Right lobe of liver (tissue), 6 donors: ENCODE measurements around the gene CLDN3. TPM values are rescaled to one million over a fixed set of nuclear protein-coding genes. Genes with fewer than 3 reads are reported as not detected.
A peak's percentile ranks its signal among the peaks of the same experiment; 100 is the strongest.

Source experiments
- ATAC-seq, 4 donors: fragments of 200-7000 bp; cut with Tn5 transposase; one replicate each; pipeline ENCODE4 v1.9.1; 2020; ENCODE audit warnings: mild to moderate bottlenecking in 4 of 4, moderate library complexity in 4 of 4
- DNase-seq, 3 donors: peaks; one replicate each; pipeline ENCODE4 v3.0.0-alpha.2; 2020
- H3K27ac ChIP-seq, 3 donors: fragments of 200-600 bp; one replicate each; pipeline ENCODE4 v1.8.0; 2022
- H3K27me3 ChIP-seq, 2 donors: fragments of 200-600 bp; one replicate each; pipeline ENCODE4 v1.8.0; 2022
- H3K36me3 ChIP-seq, 4 donors: fragments of 200-600 bp; sonication (generic) in 1 of 4; one replicate each; pipeline versions ENCODE4 v1.5.1 to v1.8.0; 2017 to 2022; ENCODE audit warnings: control low read depth in 1 of 4
- H3K4me1 ChIP-seq, 4 donors: fragments of 200-600 bp; sonication (generic) in 1 of 4; one replicate each; pipeline versions ENCODE4 v1.5.1 to v1.8.0; 2017 to 2022; ENCODE audit warnings: control low read depth in 1 of 4
- H3K4me3 ChIP-seq, 3 donors: fragments of 200-600 bp; one replicate each; pipeline ENCODE4 v1.8.0; 2022
- H3K9me3 ChIP-seq, 4 donors: fragments of 200-600 bp; sonication (generic) in 1 of 4; one replicate each; pipeline versions ENCODE4 v1.5.1 to v1.8.0; 2017 to 2022; ENCODE audit warnings: control low read depth in 1 of 4
- CTCF ChIP-seq, 4 donors: fragments of 200-600 bp in 3 of 4; fragments of 450-650 bp in 1 of 4; IDR thresholded peaks; one replicate each; pipeline versions ENCODE4 v1.5.1 to v1.8.0; 2016 to 2022; ENCODE audit warnings: antibody characterized with exemption in 4 of 4, mild to moderate bottlenecking in 2 of 4
- POLR2A ChIP-seq: fragments of 450-650 bp; IDR thresholded peaks from one replicate; pipeline ENCODE4 v1.6.1; 2017; ENCODE audit warnings: antibody characterized with exemption, mild to moderate bottlenecking
- WGBS: methylation state at CpG from one replicate; pipeline ENCODE4 v1.1.6; 2018; ENCODE audit warnings: low coverage, low lambda C conversion rate; ENCODE audit not compliant: insufficient coverage; ENCODE audit errors: missing lambda C conversion rate; 5-methylcytosine and 5-hydroxymethylcytosine counted together
- intact Hi-C, 2 donors: fragments of 100-400 bp; cut with DNase I; formaldehyde crosslinking; loops; one replicate each; pipeline versions ENCODE4 v1.11.2 to v1.14.1; 2022
- total RNA-seq, 6 experiments: library from RNA; depleted of rRNA in 2 of 6; stranded (reverse); fragments of >200 nt in 2 of 6; fragmentation: NEBNext Ultra II Directional in 3 of 6; extraction: Animal tissue kit (Norgen Biotek cat#: 25700) in 3 of 6; gene quantifications; one replicate each; pipeline versions ENCODE4 v1.1.0 to v1.2.4, GENCODE V29; 2016 to 2023
- donor health status: DM: no; HTN: yes; CAD: no.
- donor health status: DM: no; HTN: no; CAD: no.
- donor health status: DM: no; HTN: no; CAD: no.
- donor health status: DM: no; HTN: yes; CAD: no.
- donor health status: DM: no; HTN: yes; CAD: no.

The CLDN3 gene
- total RNA-seq, 6 experiments from 2014 or later: 16.1 to 37.3 (median 19.9) TPM

DNA sequence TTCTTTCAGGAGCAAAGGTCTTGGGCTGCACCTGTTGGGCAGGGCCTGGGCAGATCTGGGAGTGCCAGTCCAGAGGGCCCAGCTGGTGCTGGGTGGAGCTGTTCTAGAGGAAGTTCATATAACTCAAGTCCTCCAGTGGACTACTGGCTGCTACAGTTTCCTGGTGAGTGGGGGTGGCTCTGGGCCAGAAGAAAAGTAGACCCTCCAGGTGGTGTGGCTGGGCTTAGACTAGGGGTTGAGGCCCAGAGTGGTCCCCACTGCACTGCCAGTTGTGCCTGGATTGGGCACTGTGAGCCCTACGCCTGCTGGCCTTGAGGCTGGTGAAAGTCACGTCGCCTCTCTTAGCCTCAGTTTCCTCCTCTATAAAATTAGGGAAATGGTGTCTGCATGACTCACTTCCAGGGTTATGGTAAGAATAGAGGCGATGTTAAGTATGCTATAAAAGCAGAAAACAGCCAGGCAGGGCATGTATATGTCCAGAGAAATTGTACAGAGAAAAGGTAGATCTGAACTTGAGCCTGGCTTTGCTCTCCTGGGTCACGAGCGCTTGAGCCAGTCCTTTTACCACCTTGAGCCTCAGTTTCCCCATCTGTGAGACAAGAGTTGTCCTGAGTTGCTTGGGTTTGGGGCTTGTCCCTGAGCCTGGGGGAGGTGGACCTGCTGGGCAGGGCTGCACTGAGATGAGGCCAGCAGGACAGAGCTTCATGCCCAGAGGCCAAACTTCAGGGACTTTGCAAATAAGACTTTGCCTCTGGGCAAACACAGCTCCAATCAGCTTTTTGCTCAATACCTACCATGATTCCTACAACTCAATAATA lies 3.8 kb upstream of the CLDN3 start:
- Histone ChIP-seq H3K9me3 (no peaks in the 10 kb centered on the region), H3K4me1 (peaks cover 0 to 31% (median 12%) of the 10 kb centered on the region in 4 donors), H3K4me3 (peak overlapping the region in 1 of 3 donors; percentile 23), H3K27ac (peak overlapping the region in 2 of 3 donors; percentile 56 to 71), H3K36me3 (no peaks in the 10 kb centered on the region), H3K27me3 (no peaks in the 10 kb centered on the region)
- WGBS: 51% methylated on average over 3 of the region's 6 CpGs
- DNase-seq: peak; percentile 70 to 86 (median 82)
- intact Hi-C loops: no loop called here
- TF ChIP-seq POLR2A: no peak
- no peak for TF ChIP-seq CTCF (IDR thresholded peaks at IDR 0.05)
- peak; percentile 64 to 69 (median 66) for ATAC-seq

- intact Hi-C loops: no loop called here
- H3K27ac ChIP-seq: peak overlapping the region in 2 of 3 donors; percentile 78 to 82
- no peaks in the 10 kb centered on the region for H3K9me3 ChIP-seq
- H3K27me3 ChIP-seq: no peaks in the 10 kb centered on the region
- ATAC-seq (no peak), DNase-seq (peak in 1 of 3 donors; percentile 19)
- H3K36me3 ChIP-seq: no peaks in the 10 kb centered on the region
- TF ChIP-seq POLR2A (no peak), CTCF (IDR thresholded peaks at IDR 0.05) (no peak)
- WGBS: 57% methylated on average over 14 of the region's 17 CpGs
- peak overlapping the region; percentile 43 to 66 (median 60) for H3K4me3 ChIP-seq
- H3K4me1 ChIP-seq: peaks cover 0 to 35% (median 12%) of the 10 kb centered on the region in 4 donors
These were observed 995 bp upstream of the CLDN3 start for GRCh38 chr7:73770860-73771670.

- intact Hi-C loops: no loop called here
- peak overlapping the region; percentile 43 to 66 (median 60) for H3K4me3 ChIP-seq
- H3K9me3 ChIP-seq: no peaks in the 10 kb centered on the region
- DNase-seq (no peak), ATAC-seq (peak; percentile 4 to 8 (median 6))
- TF ChIP-seq CTCF (IDR thresholded peaks at IDR 0.05) (no peak), POLR2A (no peak)
- no CpG with 5 or more reads among the region's 49 CpGs for WGBS
- H3K36me3 ChIP-seq: no peaks in the 10 kb centered on the region
- H3K4me1 ChIP-seq: peaks cover 0 to 27% (median 10%) of the 10 kb centered on the region in 4 donors
- H3K27me3 ChIP-seq: no peaks in the 10 kb centered on the region
- H3K27ac ChIP-seq: peak overlapping the region; percentile 73 to 82 (median 78)
These were observed 529 bp downstream of the CLDN3 start for GRCh38 chr7:73769481-73770001.

DNA sequence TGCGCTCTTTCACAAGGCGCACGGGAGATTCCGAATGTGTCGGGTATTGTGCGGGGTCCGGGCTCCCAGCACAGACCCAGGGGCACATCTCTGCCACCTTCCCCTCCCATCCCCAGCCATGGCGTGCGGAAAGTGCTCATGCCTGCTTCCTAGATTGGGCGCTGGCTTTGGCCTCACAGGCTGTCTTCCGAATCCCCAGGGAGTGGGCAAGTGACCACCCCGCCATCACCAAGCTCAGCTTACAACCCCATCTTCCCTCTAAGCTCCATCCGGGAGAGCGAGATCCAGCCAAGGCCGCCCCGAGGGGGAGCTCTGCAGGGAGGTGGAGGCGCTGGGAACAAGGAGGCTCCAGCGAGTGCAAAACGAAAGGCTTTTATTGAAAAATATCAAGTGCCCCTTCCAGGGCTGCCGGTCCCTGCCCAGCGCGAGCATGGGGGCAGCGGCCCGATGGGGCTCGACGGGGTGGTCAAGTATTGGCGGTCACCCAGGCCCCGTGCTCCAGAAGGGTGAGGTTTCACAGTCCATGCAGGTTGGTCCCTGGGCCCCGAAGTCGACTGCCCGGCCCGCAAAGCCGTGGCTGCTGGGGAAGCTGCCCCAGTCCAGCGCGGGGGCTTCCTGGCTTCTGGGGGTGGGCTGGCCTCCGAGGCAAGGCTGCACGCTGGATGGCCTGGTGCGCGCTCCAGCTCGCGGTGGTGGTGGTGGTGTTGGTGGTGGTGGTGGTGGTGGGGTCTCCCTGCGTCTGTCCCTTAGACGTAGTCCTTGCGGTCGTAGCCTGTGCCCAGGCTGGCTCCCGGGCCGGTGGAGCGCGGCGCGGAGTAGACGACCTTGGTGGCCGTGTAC lies 1.2 kb downstream of the CLDN3 start:
- Histone ChIP-seq H3K4me1 (peaks cover 0 to 21% (median 6%) of the 10 kb centered on the region in 4 donors), H3K36me3 (no peaks in the 10 kb centered on the region), H3K27ac (peak overlapping the region in 1 of 3 donors; percentile 82), H3K9me3 (no peaks in the 10 kb centered on the region), H3K27me3 (no peaks in the 10 kb centered on the region), H3K4me3 (peak overlapping the region; percentile 43 to 66 (median 60))
- no peak for TF ChIP-seq POLR2A
- no peak for TF ChIP-seq CTCF (IDR thresholded peaks at IDR 0.05)
- 69% methylated on average over 18 of the region's 53 CpGs for WGBS
- intact Hi-C loops: no loop called here
- DNase-seq (peak in 1 of 3 donors; percentile 55), ATAC-seq (no peak)
